GM12875 (cell line): ENCODE measurements around the gene COG4.

Experiments
- H3K4me3 ChIP-seq: one replicate; pipeline ENCODE4 v1.5.1; 2011; ENCODE audit warnings: low read depth, low read length, control low read depth
- TF ChIP-seq, protein P1 (sequence below): IDR thresholded peaks from 2 replicates; pipeline ENCODE4 v1.5.1; 2011; ENCODE audit warnings: low read depth, mild to moderate bottlenecking, control low read depth, inconsistent platforms, low read length, moderate library complexity, borderline replicate concordance; ENCODE audit not compliant: insufficient read depth

The COG4 gene

DNA sequence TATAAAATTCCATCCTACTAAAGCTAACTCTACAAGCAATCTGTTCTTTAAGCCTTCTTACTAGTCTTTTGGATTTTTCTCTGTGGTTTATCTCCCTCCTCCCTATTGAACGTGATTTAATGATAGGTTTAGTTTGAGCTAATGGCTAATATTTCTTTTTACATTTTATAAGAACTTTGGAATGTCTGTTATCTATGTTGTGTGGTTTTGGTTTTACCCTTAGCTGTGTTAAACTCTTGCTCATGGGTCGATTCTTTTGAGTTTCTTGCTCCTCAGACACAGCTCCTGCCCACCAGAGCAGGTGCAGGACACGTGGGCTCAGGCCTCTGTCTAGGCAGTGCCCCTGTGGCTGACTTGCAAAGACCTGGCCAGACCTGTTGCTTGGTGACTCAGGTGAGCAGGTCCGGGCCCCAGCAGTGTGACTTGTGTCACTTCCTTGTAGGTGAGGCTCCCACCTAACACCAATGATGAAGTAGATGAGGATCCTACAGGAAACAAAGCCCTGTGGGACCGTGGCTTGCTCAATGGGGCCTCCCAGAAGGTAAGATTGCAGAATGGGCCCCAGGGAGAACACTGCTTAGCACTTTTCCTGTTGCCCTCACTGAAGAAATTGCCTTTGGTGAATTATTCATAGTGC is 45.4 kb upstream of the COG4 start:
- H3K4me3 ChIP-seq: no peak overlapping the region
- TF ChIP-seq, protein P1, sequence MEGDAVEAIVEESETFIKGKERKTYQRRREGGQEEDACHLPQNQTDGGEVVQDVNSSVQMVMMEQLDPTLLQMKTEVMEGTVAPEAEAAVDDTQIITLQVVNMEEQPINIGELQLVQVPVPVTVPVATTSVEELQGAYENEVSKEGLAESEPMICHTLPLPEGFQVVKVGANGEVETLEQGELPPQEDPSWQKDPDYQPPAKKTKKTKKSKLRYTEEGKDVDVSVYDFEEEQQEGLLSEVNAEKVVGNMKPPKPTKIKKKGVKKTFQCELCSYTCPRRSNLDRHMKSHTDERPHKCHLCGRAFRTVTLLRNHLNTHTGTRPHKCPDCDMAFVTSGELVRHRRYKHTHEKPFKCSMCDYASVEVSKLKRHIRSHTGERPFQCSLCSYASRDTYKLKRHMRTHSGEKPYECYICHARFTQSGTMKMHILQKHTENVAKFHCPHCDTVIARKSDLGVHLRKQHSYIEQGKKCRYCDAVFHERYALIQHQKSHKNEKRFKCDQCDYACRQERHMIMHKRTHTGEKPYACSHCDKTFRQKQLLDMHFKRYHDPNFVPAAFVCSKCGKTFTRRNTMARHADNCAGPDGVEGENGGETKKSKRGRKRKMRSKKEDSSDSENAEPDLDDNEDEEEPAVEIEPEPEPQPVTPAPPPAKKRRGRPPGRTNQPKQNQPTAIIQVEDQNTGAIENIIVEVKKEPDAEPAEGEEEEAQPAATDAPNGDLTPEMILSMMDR: no peak

DNA sequence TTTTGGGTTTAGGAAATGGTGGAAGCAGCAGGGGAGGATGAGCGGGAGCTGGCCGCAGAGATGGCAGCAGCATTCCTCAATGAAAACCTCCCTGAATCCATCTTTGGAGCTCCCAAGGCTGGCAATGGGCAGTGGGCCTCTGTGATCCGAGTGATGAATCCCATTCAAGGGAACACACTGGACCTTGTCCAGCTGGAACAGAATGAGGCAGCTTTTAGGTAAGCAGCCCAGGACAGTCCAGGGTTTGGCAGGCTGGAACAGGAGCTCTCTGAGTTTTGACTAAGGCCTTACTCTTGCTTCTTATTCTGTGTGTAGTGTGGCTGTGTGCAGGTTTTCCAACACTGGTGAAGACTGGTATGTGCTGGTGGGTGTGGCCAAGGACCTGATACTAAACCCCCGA is 41.7 kb upstream of the COG4 start:
- TF ChIP-seq, protein P1: no peak

DNA sequence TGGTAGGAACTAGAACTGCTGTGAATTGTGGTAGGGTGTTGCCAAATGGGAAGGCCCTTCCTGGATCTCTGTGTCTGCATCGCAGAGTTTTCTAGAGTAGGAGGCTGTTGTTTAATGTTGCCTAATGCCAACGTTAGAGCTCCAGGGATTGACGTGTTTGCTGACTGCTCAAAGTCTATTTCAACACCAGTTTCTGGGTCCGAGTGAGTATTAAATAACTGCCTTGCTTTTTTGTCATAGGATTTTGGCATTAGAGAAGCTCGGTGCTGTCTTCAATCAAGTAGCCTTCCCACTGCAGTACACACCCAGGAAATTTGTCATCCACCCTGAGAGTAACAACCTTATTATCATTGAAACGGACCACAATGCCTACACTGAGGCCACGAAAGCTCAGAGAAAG is 40.3 kb upstream of the COG4 start:
- TF ChIP-seq, protein P1: no peak
- H3K4me3 ChIP-seq: no peak overlapping the region

More for the DNA sequence above, 41.7 kb upstream of the COG4 start:
- no peak overlapping the region for H3K4me3 ChIP-seq

DNA sequence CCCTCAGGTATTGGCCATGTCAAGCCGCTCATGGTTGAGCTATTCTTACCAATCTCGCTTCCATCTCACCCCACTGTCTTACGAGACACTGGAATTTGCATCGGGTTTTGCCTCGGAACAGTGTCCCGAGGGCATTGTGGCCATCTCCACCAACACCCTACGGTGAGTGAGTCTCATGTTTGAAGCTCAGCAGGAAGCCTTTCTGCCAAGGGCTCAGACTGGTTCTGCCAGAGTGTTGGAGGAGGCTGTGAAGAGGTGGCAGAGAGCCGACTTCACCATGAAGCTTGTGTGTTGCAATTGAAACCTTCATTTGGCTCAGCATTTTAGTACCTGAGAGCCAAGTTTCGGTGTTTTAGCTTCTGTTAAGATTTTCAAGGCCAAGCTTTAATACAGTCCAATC is 38.3 kb upstream of the COG4 start:
- no peak overlapping the region for H3K4me3 ChIP-seq
- TF ChIP-seq, protein P1: no peak

DNA sequence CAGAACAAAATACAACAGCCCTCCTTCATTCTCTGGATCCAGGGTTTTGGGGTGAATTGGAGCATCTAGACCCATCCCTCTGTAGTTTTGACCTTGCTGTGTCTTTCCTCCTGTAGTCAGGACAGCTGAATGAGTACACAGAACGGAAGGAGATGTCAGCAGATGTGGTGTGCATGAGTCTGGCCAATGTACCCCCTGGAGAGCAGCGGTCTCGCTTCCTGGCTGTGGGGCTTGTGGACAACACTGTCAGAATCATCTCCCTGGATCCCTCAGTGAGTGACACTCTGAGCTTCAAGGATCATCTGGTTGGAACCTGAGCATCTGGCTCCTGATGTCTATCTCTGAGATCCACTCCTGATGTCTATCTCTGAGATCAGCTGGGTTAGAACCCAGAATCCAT is 32.7 kb upstream of the COG4 start:
- TF ChIP-seq, protein P1: no peak
- H3K4me3 ChIP-seq: no peak overlapping the region

DNA sequence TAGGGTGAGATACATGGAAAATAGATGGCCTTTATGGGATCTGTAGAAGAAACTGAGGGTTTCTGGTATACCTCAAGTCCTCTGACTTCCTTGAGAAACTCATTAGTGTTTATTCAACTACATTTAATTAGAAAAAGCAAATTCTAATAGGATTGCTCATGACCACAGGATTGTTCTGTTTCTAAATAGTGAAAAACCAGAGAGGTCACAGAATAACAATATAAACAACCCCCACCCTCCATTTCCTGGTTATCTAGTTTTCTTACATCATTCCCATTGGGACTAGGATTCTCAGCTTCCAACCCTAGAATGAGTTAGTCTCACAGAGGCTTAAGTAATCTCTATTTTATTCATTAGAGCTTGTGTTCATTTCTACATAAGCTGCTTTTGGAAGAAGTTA is 30.3 kb upstream of the COG4 start:
- TF ChIP-seq, protein P1: no peak
- no peak overlapping the region for H3K4me3 ChIP-seq

DNA sequence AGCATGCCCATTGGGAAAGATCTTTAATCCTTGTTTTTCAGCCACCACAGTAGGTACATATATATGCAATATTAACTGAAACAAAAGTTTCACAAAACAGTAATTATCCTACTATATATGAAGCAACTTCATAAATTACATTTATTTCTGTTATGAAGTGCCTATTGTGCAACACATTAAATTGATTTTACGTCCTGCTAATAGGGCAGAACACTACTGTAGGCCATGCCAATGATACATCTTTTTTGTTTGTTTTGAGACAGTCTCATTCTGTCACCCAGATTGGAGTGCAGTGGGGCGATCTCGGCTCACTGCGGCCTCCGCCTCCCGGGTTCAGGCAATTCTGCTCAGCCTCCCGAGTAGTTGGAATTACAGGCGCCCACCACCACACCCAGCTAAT is 29.3 kb upstream of the COG4 start:
- H3K4me3 ChIP-seq: no peak overlapping the region
- TF ChIP-seq, protein P1: no peak
